ENCODE results near the gene TMEM38B.

DNA sequence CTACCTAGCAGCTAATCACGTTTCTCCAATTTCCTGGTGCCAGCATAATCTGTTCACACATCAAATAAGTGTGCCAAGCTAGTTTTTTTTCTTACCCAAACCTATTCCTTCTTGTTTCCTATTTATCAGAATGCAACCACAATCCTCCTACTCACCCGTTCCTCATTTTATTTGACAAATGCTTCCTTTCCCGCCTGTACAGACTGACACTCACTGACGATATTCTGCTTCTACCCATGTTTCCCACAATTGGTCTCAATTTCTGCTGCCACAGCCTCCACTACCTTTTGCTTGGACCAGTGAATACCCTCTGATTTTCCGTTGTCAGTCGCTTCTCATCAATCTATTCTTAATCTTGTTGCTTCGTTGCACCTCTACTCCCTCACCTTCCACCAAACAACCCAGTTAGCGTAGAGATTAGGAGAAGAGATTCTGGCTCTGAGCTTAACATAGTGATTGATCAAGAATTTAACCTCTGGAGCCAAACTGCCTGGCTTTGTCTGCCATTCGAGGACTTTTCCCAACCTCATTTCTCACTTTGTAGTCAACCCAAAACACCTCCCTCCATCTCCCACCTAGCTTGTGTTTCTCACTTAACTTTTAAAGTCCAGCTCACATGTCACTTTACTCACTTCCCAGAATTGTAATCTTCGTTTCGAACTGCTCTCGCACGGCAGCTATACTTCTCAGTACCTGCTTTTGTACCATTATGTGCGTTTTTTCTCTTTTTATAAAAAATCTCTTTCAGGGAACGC lies 729 bp upstream of the TMEM38B start:
- TF ChIP-seq, protein P1, sequence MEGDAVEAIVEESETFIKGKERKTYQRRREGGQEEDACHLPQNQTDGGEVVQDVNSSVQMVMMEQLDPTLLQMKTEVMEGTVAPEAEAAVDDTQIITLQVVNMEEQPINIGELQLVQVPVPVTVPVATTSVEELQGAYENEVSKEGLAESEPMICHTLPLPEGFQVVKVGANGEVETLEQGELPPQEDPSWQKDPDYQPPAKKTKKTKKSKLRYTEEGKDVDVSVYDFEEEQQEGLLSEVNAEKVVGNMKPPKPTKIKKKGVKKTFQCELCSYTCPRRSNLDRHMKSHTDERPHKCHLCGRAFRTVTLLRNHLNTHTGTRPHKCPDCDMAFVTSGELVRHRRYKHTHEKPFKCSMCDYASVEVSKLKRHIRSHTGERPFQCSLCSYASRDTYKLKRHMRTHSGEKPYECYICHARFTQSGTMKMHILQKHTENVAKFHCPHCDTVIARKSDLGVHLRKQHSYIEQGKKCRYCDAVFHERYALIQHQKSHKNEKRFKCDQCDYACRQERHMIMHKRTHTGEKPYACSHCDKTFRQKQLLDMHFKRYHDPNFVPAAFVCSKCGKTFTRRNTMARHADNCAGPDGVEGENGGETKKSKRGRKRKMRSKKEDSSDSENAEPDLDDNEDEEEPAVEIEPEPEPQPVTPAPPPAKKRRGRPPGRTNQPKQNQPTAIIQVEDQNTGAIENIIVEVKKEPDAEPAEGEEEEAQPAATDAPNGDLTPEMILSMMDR (conservative IDR thresholded peaks at IDR 0.05; ENCODE audit: low read depth, low read length): no peak
- TF ChIP-seq EZH2 (IDR thresholded peaks at IDR 0.05; ENCODE audit: borderline replicate concordance, low read depth, low read length, poor library complexity, severe bottlenecking): no peak
